KOPT-K1 (cell line): Measurements from ENCODE around the gene HIRA.

Experiments
- H3K27ac ChIP-seq: fragments of 200-600 bp; sonication (generic); 2 replicates; pipeline ENCODE4 v1.5.1; 2016; ENCODE audit warnings: antibody characterized with exemption, mild to moderate bottlenecking, low read depth, low read length; ENCODE audit not compliant: poor library complexity, severe bottlenecking
- H3K36me3 ChIP-seq: fragments of 200-600 bp; sonication (generic); 2 replicates; pipeline ENCODE4 v1.5.1; 2017; ENCODE audit warnings: antibody characterized with exemption, mild to moderate bottlenecking, low read length, moderate library complexity; ENCODE audit not compliant: insufficient read depth
- H3K9me3 ChIP-seq: fragments of 200-600 bp; sonication (generic); 2 replicates; pipeline ENCODE4 v1.5.1; 2017; ENCODE audit warnings: antibody characterized with exemption, low read length, mild to moderate bottlenecking; ENCODE audit not compliant: insufficient read depth, poor library complexity, severe bottlenecking

Gene HIRA

DNA sequence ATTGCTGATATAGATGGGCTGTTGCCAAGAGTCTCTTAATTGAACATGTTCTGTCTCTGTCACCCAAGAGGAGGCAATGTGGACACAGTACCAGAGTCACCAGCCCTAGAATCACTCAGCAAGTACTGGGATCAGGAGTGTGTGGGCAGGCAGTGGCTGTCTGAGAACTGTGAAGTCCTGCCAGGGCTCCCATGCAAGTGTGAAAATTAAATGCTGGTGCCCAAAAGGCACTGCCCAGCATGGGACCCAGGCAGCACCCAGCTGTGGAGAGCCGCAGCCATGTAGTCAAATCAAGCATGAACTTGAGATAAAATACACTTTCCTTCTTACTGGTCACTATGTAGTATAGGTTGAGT lies 19.9 kb downstream of the HIRA start:
- Histone ChIP-seq H3K9me3 (peaks cover 2% of the 10 kb centered on the region), H3K36me3 (peaks cover 80% of the 10 kb centered on the region), H3K27ac (peak overlapping the region; percentile 17)

DNA sequence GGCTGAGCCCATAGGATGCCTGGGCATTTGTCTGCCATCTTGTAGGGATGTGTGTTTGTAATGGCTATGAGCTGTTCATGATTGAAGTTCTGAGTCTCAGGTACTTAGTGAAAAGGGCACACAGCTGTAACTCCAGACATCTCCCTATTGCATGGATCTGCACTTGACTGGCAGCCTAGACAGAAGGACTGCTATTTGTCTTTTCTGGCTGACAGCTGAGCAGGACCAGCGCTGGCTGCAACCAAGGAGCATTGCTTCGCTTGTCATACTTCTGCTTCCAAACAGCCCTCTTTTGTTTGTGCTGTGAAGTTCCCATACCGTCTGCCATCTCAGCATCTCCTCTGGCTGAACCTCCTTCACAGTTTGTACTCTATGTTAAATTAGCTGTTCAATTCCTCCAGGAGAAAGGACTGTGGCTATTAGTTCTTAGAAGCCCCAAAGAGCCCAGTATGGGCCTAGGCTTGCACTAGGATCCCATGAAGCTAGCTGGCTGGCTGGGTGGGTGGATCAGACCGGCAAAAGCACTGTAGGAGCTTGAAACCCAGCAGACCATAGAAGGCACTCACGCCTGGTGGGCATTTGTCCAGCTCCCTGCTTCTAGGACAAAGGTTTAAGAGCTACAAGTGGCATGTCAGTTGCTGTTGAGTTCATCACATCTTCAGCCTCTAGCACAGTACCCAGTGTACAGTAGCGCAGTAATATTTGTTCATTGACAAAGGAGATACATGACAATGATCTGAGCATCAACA lies 20.4 kb downstream of the HIRA start:
- H3K27ac ChIP-seq, result no peak overlapping the region
- H3K9me3 ChIP-seq, result no peaks in the 10 kb centered on the region
- peaks cover 80% of the 10 kb centered on the region for H3K36me3 ChIP-seq

DNA sequence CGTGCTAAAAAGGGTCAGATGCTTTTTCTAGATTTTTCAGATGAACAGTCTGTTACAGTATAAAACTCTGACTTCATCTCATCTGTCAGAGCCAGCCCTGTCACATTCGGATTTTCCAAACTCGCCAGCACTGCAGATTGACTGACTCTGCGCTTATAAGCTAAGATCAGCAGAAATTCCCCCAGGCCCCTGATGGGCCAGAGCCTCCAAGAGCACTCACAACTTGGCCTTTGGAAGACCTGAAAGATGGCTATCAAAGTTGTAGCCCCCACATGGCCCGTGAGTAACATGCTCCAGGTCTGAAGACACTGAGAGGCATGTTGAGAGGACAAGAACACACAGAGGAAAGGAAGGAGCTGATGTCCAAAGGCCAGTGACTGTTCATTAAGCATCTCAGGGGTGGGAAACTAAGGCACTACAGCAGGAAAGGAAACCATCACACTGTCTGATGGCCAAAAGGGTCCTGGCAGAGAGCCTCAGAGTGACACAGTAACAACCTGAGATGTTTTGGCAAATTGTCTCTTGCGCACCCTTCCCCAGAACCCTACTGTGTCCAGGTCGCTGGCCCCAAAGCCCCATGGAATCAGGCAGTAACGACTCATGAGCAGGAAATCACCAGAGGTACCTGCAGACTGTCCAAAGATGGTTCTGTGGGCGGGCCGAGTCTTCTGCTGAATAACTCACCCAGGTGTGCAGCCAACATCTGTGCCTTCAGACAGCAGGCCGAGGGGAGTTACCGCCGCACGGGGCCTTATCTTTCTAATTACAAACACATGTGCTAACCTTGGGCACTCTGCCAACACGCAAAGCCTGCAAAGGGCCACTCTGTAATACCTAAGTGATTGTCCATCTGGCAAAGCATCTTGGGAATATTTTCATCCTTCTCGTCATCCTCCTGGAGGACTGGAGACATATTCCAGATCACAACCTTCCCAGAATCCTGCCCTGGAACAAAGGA lies 23.6 kb downstream of the HIRA start:
- Histone ChIP-seq H3K36me3 (peaks cover 100% of the 10 kb centered on the region), H3K27ac (peak overlapping the region; percentile 13), H3K9me3 (no peaks in the 10 kb centered on the region)

DNA sequence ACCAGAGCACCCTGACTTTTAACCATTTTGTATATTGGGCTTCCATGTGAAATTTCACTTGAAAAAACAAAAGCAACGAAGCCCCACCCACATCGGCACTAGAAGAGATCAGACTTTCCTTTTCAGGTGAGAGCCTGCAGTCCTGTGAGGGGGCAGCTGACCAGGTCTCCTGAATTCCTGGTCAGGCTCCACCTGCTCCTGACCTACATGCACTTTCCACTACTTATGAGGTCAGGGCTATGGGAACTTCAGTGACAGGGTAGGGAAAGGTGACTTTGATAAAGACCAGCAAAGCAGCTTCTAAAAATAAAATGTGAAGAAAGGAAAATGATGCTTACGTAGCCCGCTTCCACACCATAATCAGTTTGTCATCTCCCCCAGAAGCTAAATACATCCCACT lies 24.7 kb downstream of the HIRA start:
- H3K27ac ChIP-seq, result no peak overlapping the region
- no peaks in the 10 kb centered on the region for H3K9me3 ChIP-seq
- peaks cover 100% of the 10 kb centered on the region for H3K36me3 ChIP-seq

DNA sequence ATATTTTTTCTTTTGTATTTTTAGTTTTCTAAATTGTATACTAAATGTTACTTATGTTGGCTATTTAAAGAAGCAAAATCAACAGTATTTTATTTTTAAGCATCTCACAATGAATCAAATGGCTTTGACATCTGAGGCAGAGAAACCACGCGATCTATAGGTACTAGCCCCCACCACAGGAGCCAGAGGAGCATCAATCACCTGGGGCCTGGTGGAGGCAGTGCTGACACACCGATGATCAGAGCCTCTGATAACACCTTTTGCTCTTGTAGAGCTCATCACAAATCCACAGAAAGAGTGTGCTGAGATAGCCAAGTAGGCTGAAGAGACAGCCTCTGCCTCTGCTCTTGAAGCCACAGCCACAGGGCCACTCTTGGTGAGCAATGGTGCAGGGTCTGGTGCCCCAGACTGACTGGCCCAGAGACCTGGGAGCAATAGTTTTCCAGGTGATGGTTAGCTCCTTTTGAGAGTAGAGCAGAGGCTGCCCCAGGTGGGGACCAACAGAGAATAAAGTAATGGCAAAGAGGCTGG lies 25.2 kb downstream of the HIRA start:
- peaks cover 100% of the 10 kb centered on the region for H3K36me3 ChIP-seq
- H3K9me3 ChIP-seq, result no peaks in the 10 kb centered on the region
- no peak overlapping the region for H3K27ac ChIP-seq

DNA sequence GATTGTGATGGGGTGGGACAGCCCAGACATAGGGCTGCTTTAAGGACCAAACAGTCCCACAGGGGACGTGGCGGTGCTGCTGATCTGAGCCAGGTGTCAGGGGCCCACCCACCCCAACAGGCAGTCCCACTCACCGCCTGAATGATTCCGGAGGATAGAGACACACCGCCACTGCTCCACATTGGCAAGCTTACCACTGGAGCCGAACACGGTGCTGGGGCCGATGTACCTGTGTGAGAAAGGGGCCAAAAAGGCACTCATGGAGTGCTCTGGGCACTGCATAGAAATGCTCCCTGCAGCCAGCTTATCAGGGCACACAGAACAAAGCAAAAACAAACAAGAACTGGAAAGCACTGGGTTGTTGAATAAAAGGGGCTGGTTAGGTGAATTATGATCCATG lies 25.9 kb downstream of the HIRA start:
- Histone ChIP-seq H3K27ac (no peak overlapping the region), H3K36me3 (peaks cover 100% of the 10 kb centered on the region), H3K9me3 (no peaks in the 10 kb centered on the region)

DNA sequence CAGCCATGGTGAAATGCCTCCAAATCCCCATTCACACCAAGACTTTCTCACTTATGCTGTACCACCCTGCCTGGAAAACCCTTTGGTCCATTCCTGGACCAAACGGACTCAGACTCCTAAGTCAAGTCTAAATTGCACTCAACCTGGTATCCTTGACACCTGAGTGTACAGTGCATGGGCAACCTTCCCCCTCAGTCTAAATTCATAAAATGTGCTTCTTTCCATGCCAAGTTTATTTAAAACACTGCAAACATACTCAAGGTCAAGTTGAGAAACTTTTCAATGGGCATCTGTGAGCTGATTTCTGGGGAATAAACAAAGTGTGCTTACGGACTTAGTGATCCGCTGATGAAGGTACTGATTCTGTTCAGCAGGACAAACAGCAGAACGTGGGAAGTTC lies 26.4 kb downstream of the HIRA start:
- Histone ChIP-seq H3K27ac (no peak overlapping the region), H3K36me3 (peaks cover 100% of the 10 kb centered on the region), H3K9me3 (no peaks in the 10 kb centered on the region)

DNA sequence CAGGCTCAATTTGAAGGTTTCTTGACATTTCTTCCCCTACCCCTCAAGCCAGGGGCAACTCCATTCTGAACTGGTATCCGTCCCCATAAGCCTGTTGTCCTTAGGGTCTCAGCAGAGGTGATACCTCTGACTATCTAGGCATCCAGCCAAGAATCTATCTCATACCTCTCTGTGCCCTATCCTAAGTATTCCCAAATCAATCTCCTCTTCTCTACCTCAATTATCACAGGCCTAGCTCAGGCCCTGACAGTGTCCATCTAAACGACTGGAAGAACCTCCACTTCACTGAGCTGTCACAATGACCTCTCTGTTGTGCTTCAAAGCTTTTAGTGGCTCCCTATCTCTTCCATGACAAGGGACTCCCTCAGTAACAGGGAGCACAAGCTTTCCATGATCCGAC lies 26.9 kb downstream of the HIRA start:
- Histone ChIP-seq H3K36me3 (peaks cover 100% of the 10 kb centered on the region), H3K9me3 (no peaks in the 10 kb centered on the region), H3K27ac (no peak overlapping the region)

DNA sequence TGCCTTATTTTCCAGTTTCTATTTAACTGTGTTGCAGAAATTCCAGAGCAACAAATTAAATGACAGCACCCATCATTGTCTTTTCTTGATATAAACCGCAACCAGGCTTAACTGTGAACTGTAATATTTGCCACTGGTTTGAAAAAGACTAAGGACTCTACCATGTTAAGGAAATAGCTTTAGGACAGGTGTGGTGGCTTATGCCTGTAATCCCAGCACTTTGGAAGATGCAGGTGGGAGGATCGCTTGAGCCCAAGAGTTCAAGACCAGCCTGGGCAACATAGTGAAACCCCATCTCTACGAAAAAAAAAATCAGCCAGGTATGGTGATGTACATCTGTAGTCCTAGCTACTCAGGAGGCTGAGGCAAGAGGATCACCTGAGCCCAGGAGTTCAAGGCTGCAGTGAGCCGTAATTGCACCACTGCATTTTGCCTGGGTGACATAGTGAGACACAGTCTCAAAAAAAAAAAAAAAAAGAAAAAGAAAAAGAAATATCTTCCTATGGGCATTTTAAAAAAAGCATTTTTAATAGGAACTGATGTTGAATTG lies 28.8 kb downstream of the HIRA start:
- H3K36me3 ChIP-seq, result peaks cover 99% of the 10 kb centered on the region
- H3K27ac ChIP-seq, result no peak overlapping the region

DNA sequence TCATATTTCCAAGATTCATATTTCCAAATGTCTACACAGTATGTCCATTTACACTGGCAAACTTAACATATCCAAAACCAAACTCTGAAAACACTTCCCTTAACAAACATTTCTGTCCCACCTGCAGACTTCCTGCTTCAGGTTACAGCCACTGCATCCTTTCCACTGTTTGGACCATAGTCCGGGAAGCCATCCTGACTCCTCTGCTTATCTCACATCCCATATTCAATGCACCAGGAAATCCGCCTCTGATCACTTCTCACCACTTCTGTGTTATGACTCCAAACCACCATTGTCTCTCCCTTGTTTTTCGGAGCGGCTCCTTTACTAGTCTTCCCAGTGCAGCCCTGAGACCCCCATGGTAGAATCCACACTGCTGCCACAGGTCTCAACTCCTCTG lies 30.1 kb downstream of the HIRA start:
- H3K9me3 ChIP-seq, result no peaks in the 10 kb centered on the region
- H3K36me3 ChIP-seq, result peaks cover 99% of the 10 kb centered on the region
- no peak overlapping the region for H3K27ac ChIP-seq

More for the DNA sequence above, 28.8 kb downstream of the HIRA start:
- no peaks in the 10 kb centered on the region for H3K9me3 ChIP-seq

DNA sequence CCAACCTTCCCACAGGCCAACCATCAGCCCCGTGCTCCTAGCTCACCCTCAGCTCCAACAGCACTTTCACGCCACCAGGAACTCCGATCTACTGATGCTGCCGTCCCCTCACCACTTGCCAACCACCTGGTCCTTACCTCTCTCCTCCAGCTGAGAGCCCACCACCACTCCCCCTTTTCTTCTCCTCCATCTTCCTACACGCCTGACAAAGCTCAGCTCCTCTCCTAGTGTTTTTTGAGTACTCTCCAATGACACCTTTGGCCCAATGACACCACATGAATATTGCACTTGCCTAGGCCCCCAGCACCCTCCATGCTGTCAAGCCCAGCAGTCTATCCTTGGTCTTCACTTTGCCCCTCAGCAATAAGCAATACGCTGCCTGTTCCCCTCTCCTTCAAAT lies 30.7 kb downstream of the HIRA start:
- Histone ChIP-seq H3K36me3 (peaks cover 99% of the 10 kb centered on the region), H3K27ac (no peak overlapping the region), H3K9me3 (no peaks in the 10 kb centered on the region)

DNA sequence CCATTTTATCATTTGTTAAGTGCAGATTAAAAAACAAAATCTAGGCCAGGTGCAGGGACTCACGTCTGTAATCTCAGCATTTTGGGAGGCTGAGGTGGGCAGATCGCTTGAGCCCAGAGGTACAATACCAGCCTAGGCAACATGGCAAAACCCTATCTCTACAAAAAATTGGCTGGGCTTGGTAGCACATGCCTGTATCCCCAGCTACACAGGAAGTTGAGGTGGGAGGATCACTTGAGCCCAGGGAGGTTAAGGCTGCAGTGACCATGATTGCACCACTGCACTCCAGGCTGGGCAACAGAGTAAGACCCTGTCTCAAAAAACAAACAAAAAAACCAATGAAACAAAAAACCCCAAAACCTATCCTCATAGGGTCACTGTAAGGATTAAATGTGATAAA lies 32.9 kb downstream of the HIRA start:
- H3K36me3 ChIP-seq, result peaks cover 99% of the 10 kb centered on the region
- peak overlapping the region; percentile 3 for H3K27ac ChIP-seq
- H3K9me3 ChIP-seq, result no peaks in the 10 kb centered on the region

DNA sequence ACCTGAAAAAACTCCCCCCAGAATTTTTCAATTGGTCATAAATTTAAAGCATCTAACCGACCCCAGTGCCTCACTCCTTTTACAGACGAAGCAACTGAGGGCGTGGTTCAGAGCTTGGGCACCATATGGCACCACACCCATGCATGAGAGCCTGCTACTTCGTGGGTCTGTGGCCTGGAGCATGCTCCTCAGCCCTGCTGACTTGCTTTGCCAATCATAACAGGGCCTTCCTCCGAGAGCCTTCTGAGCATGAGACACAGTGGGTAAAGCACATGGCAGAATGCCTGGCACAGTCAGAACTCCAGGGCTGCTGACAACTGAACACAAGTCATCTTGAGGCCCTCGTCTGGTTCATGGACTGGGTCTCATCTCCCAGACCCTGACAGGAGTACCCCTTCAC lies 33.3 kb downstream of the HIRA start:
- H3K27ac ChIP-seq, result peak overlapping the region; percentile 3

DNA sequence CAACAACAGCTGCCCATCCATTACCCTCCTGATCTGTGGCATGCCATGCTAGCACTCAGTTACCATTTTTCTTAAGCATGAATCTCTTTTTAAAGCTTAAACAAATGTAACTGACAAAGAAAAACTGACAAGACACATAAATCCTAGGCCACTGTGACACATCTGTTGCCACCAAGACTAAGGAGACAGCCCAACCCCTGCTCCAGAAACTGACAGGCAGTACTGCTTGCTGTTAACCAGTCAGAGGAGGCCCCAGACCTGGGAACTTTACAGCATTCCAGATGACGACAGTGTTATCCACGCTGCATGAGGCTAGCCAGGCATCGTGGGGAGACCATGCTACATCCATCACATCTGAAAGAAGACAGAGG lies 33.8 kb downstream of the HIRA start:
- no peak overlapping the region for H3K27ac ChIP-seq
- H3K9me3 ChIP-seq, result no peaks in the 10 kb centered on the region
- H3K36me3 ChIP-seq, result peaks cover 98% of the 10 kb centered on the region

More for the DNA sequence above, 33.3 kb downstream of the HIRA start:
- Histone ChIP-seq H3K36me3 (peaks cover 99% of the 10 kb centered on the region), H3K9me3 (no peaks in the 10 kb centered on the region)
